HUES48 (cell line): ENCODE measurements around the gene TMPRSS11A.

Experiments used
- H3K27ac ChIP-seq: one replicate; pipeline ENCODE4 v1.7.0; 2013; ENCODE audit warnings: low read depth, low read length, inconsistent platforms
- H3K27me3 ChIP-seq: 2 replicates; pipeline ENCODE4 v1.6.1; 2013; ENCODE audit warnings: mild to moderate bottlenecking, low read length; ENCODE audit not compliant: control insufficient read depth, insufficient read depth
- H3K36me3 ChIP-seq: 2 replicates; pipeline ENCODE4 v1.6.1; 2013; ENCODE audit warnings: low read length; ENCODE audit not compliant: control insufficient read depth, insufficient read depth
- H3K4me1 ChIP-seq: 2 replicates; pipeline ENCODE4 v1.6.1; 2013; ENCODE audit warnings: mild to moderate bottlenecking, low read length; ENCODE audit not compliant: control insufficient read depth, insufficient read depth
- H3K4me3 ChIP-seq: 2 replicates; pipeline ENCODE4 v1.5.1; 2013; ENCODE audit warnings: mild to moderate bottlenecking, low read depth, low read length
- H3K9ac ChIP-seq: 2 replicates; pipeline ENCODE4 v1.6.1; 2013; ENCODE audit warnings: mild to moderate bottlenecking, low read depth, low read length, moderate library complexity
- H3K9me3 ChIP-seq: 2 replicates; pipeline ENCODE4 v1.6.1; 2013; ENCODE audit warnings: low read length; ENCODE audit not compliant: control insufficient read depth, insufficient read depth

TMPRSS11A gene

DNA sequence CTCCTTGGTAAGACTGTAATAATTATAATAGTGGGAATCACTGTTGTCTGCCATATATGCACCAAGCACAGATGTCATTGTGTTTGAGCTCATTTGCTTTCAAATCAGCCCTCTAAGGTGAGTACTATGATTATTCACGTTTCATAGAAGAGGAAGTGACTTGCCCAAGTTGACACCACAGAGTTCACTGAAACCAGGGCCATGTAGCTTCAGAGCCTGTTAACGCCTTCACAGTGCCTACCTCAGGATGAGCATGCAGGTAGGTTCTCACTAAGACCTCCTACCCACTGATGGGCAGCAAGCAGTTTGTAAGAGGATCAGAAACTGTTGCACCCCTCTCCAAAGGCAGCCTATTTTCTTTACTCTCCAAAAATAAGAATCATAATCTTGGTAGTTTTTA, 27.4 kb downstream of the TMPRSS11A start:
- no peak overlapping the region for H3K27ac ChIP-seq
- H3K9me3 ChIP-seq: no peaks in the 10 kb centered on the region
- H3K9ac ChIP-seq: no peak overlapping the region
- H3K4me3 ChIP-seq: no peak overlapping the region
- H3K27me3 ChIP-seq: no peaks in the 10 kb centered on the region
- peaks cover 4% of the 10 kb centered on the region; the same call in 1 of the 2 replicates for H3K4me1 ChIP-seq
- H3K36me3 ChIP-seq: no peaks in the 10 kb centered on the region

DNA sequence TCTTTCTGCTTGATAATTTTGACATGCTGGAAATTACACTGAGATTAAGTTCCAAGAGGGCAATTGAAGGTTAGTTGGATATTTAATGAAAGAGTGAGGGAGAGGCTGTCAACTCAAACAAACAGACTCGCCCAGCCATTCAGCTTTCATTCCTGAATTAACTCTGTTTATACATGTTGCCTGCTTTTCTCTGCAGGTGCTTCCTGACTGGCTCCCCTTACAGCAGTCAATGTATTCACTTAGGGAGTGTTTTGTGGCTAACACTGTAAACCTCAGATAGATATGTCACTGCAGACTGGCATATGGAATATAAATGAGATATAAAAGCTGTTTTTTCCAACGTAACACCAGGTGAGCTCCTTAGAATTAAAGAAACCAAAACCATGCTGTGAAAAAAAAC, 28.7 kb downstream of the TMPRSS11A start:
- H3K27me3 ChIP-seq: no peaks in the 10 kb centered on the region
- no peaks in the 10 kb centered on the region for H3K9me3 ChIP-seq
- H3K9ac ChIP-seq: no peak overlapping the region
- H3K4me3 ChIP-seq: no peak overlapping the region
- peaks cover 4% of the 10 kb centered on the region; the same call in 1 of the 2 replicates for H3K4me1 ChIP-seq
- H3K36me3 ChIP-seq: no peaks in the 10 kb centered on the region
- H3K27ac ChIP-seq: no peak overlapping the region

DNA sequence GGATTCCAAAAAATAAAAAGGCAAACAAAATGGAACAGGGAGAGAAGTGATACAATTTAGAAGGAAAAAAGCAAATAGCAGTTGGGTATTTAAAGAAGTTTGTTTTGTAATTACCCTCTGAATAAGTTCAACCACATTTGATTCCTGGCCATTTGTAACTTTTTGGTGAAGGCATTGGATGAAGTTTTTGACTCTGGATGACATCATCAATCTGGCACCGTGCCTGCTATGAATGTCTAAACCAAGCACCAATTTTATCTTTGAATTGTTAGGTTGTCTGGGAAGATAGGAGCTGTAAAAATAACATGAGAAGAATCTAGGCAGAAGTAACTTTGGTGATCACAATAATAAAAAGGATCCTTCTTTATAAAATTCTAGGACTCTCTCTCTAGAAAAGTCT, 29.5 kb downstream of the TMPRSS11A start:
- Histone ChIP-seq H3K27me3 (no peaks in the 10 kb centered on the region), H3K4me3 (no peak overlapping the region), H3K9me3 (no peaks in the 10 kb centered on the region), H3K9ac (no peak overlapping the region), H3K4me1 (peaks cover 4% of the 10 kb centered on the region; the same call in 1 of the 2 replicates), H3K36me3 (no peaks in the 10 kb centered on the region), H3K27ac (no peak overlapping the region)

DNA sequence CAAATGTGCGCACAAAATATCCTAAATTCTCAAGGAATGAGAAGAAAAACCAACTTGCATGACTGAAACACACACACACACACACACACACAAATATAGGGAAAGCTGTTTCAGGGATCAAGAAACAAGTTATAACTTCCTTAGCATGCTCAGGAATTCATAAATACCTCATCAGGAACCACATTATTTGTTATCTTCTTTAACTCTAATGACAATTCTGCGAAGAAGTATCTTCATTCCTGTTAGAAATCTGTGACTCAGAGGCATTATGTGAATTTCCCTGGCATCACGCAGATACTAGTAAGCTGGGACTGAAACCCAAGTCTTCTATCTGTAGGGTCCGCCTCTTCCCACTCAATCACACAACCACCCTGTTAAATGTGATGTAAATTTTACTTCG, 30.3 kb downstream of the TMPRSS11A start:
- H3K27me3 ChIP-seq: no peaks in the 10 kb centered on the region
- no peak overlapping the region for H3K4me3 ChIP-seq
- H3K4me1 ChIP-seq: peaks cover 4% of the 10 kb centered on the region; the same call in 1 of the 2 replicates
- no peak overlapping the region for H3K9ac ChIP-seq
- H3K36me3 ChIP-seq: no peaks in the 10 kb centered on the region
- no peak overlapping the region for H3K27ac ChIP-seq
- H3K9me3 ChIP-seq: no peaks in the 10 kb centered on the region

DNA sequence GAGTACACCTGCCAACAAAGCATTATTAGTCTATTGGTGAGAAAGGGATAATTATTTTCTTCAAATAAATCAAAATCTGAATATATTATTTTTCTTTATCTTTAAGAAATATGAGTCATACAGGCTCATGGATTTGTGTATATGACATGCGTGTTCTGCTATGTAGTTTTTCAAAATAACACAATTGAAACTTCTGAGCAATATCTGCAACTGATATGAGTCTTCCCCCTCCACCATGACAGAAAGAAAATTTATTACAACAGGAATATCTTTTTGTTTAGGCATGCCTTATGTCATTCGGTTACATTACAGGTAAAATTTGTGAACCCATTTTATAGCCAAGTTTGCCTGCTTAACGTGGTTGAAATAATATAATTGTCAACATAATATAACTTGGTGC, 32.0 kb downstream of the TMPRSS11A start:
- Histone ChIP-seq H3K4me1 (peaks cover 4% of the 10 kb centered on the region; the same call in 1 of the 2 replicates), H3K9ac (no peak overlapping the region), H3K9me3 (no peaks in the 10 kb centered on the region), H3K36me3 (no peaks in the 10 kb centered on the region), H3K27me3 (no peaks in the 10 kb centered on the region), H3K27ac (no peak overlapping the region), H3K4me3 (no peak overlapping the region)

DNA sequence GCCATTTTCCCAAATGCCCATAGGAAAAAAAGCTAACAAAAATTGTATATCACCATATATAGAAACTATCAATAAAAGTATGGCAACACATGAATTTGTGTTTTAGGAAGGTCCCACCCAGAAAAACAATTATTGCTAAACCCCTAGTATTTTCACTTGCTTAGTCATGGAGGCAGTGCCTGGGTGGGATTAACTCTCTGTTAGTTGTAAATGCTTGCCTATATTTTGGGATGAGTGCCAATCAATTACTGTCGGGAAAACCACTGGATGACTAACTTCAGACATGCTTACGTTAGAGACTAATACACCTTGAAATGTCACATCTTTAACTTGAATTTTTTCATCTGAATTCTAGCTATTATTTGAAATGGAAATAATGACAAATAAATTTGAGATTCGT, 33.9 kb downstream of the TMPRSS11A start:
- Histone ChIP-seq H3K9ac (no peak overlapping the region), H3K27me3 (no peaks in the 10 kb centered on the region), H3K4me1 (peaks cover 2% of the 10 kb centered on the region; the same call in 1 of the 2 replicates), H3K27ac (no peak overlapping the region), H3K4me3 (no peak overlapping the region), H3K36me3 (no peaks in the 10 kb centered on the region), H3K9me3 (no peaks in the 10 kb centered on the region)

DNA sequence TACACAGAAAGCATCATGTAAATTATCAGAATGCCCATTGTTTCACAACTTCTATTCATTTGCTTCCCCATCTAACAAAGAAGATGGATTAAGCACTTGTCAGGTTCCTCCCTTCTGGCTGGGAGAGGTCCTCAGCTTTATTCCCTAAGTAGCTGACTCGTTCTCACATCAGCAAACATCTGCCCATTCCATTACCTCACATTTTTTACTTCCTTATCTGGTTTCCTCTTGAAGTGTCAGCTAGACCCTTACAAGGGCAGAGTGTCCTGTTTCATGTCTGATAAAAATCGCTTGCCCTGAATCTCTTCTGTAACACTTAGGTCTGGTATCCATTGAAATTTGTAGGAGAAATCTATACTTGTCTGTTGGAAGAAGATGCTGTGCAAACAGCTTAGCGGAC, 34.7 kb downstream of the TMPRSS11A start:
- H3K9ac ChIP-seq: no peak overlapping the region

DNA sequence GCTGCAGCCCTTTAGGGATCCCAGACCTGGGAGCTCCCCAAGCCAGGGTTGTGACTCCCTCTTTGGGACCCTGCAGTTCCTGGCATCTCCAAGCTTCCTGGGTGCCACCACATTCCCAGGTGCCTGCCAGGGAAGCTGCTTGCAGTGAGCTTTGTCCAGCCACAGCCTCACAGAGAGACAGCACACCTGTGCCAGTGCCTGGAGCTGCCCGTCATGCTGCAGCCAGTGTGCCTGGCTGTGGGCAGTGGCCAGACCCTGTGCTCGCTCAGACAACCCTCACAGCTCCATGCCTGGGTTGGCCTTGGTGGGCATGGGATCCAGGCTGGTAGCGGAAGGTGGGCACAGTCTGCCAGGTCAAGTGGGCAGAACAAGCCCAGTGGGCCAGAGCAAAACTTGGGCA, 36.0 kb downstream of the TMPRSS11A start:
- Histone ChIP-seq H3K27ac (no peak overlapping the region), H3K36me3 (no peaks in the 10 kb centered on the region)

More for the DNA sequence above, 34.7 kb downstream of the TMPRSS11A start:
- Histone ChIP-seq H3K27ac (no peak overlapping the region), H3K4me1 (no peaks in the 10 kb centered on the region), H3K4me3 (no peak overlapping the region), H3K27me3 (no peaks in the 10 kb centered on the region), H3K9me3 (no peaks in the 10 kb centered on the region), H3K36me3 (no peaks in the 10 kb centered on the region)

DNA sequence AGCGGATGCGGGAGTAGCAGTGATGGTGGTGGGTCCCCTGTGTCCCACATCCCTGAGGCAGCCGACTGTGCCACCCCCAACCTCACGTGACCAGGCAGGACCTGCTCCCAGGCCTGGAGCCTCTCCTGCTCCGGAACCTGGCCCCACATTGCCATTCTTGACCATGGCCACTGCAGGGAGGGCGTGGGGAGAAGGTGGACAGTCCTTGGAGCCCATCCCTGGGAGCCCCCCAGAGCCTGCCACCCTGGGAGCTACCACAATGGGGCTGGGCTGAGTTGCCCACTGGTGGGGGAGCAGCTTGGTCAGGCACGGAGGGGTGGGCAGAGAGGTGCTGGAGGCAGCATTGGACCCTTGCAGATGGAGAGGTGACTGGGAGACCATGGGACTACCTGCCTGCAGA, 36.8 kb downstream of the TMPRSS11A start:
- no peak overlapping the region for H3K27ac ChIP-seq
- no peaks in the 10 kb centered on the region for H3K9me3 ChIP-seq
- no peaks in the 10 kb centered on the region for H3K36me3 ChIP-seq
- no peaks in the 10 kb centered on the region for H3K27me3 ChIP-seq
- H3K4me1 ChIP-seq: no peaks in the 10 kb centered on the region
- no peak overlapping the region for H3K9ac ChIP-seq
- H3K4me3 ChIP-seq: no peak overlapping the region

More for the DNA sequence above, 36.0 kb downstream of the TMPRSS11A start:
- Histone ChIP-seq H3K4me1 (no peaks in the 10 kb centered on the region), H3K9ac (no peak overlapping the region), H3K4me3 (no peak overlapping the region), H3K9me3 (no peaks in the 10 kb centered on the region), H3K27me3 (no peaks in the 10 kb centered on the region)

DNA sequence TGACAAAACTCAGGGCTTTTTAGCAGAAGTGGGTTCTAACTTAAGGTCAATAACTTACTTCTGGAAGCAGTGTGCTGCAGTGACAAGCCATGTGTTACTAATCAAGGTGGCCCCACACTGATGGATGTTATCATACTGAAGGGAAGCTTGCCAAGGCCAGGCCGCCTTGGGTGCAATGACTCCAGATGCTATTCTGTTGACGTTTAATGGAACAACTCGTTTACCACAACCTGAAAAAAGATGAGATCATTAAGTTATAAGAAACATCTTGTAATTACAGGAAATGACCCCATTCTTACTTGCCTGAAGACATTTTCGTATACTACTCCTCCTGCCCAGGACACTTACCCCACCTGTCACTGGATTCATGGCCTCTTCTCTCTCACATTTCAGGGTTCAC, 40.6 kb downstream of the TMPRSS11A start:
- no peaks in the 10 kb centered on the region for H3K4me1 ChIP-seq
- H3K27me3 ChIP-seq: no peaks in the 10 kb centered on the region
- no peaks in the 10 kb centered on the region for H3K36me3 ChIP-seq
- H3K27ac ChIP-seq: no peak overlapping the region
- no peak overlapping the region for H3K9ac ChIP-seq
- no peak overlapping the region for H3K4me3 ChIP-seq
- H3K9me3 ChIP-seq: no peaks in the 10 kb centered on the region

DNA sequence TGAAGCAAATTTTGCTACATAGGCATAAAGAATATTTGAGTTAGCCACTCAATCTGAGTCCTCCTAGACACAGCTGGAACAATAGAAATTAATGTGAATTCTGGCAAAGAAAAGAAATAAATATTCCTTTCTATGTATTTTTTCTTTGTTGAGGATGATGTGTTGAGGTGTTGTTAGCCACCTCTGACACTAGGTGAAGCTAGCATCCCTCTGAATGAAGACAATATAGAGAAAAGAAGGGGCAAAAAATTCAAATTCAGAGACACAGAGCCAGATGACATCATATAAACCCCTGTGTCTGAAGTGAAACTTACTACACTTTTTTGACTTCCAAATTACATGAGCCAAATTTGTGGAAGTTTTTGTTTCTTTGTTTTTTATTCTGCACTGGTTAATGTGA, 44.9 kb downstream of the TMPRSS11A start:
- Histone ChIP-seq H3K9ac (no peak overlapping the region), H3K36me3 (no peaks in the 10 kb centered on the region), H3K27ac (no peak overlapping the region), H3K9me3 (no peaks in the 10 kb centered on the region), H3K4me3 (no peak overlapping the region), H3K4me1 (no peaks in the 10 kb centered on the region), H3K27me3 (no peaks in the 10 kb centered on the region)
